Stimulated activated CD4-positive, alpha-beta T cell treated with anti-CD3 and anti-CD28 coated beads, TNF-alpha, amount 100 ng/mL, for 4 hours (primary cell): ENCODE data around the gene PLEKHG3.
"Not testable (repeated sequence)": the region's sequence is repeated elsewhere in the genome, so short reads cannot be mapped to it uniquely, and the experiment has no call there.

ENCODE experiments used
- DNase-seq, 3 experiments: peaks; one replicate each; pipeline ENCODE4 v3.0.0-alpha.2; 2020; ENCODE audit warnings: low read depth in 3 of 3

The PLEKHG3 gene

GRCh38 chr14:64688031-64688430, 16.2 kb upstream of the PLEKHG3 start:
- no peak for DNase-seq

GRCh38 chr14:64688811-64689281, 15.4 kb upstream of the PLEKHG3 start:
- DNase-seq: no peak

GRCh38 chr14:64689289-64689688, 14.9 kb upstream of the PLEKHG3 start:
- DNase-seq: no peak

GRCh38 chr14:64690607-64691006, 13.6 kb upstream of the PLEKHG3 start:
- DNase-seq: not testable (repeated sequence)

- no peak for DNase-seq
Observed at GRCh38 chr14:64691376-64691775, 12.8 kb upstream of the PLEKHG3 start.

GRCh38 chr14:64692189-64692985, 11.8 kb upstream of the PLEKHG3 start:
- DNase-seq: no peak

GRCh38 chr14:64692986-64693809, 11.0 kb upstream of the PLEKHG3 start:
- no peak for DNase-seq

GRCh38 chr14:64693810-64694165, 10.4 kb upstream of the PLEKHG3 start:
- DNase-seq: no peak

- DNase-seq: no peak
Observed at GRCh38 chr14:64695071-64695470, 9.2 kb upstream of the PLEKHG3 start.

GRCh38 chr14:64696355-64696857, 7.8 kb upstream of the PLEKHG3 start:
- DNase-seq: no peak

- DNase-seq: no peak
Observed at GRCh38 chr14:64698903-64699302, 5.3 kb upstream of the PLEKHG3 start.

GRCh38 chr14:64700290-64700689, 3.9 kb upstream of the PLEKHG3 start:
- DNase-seq: no peak

- no peak for DNase-seq
Observed at GRCh38 chr14:64700894-64701293, 3.3 kb upstream of the PLEKHG3 start.

- DNase-seq: no peak
Observed at GRCh38 chr14:64701660-64702059, 2.6 kb upstream of the PLEKHG3 start.

GRCh38 chr14:64702493-64703394, 1.5 kb upstream of the PLEKHG3 start:
- DNase-seq: no peak

- DNase-seq: no peak
Observed at GRCh38 chr14:64703395-64704142, 655 bp upstream of the PLEKHG3 start.

- no peak for DNase-seq
Observed at GRCh38 chr14:64704743-64705380, 638 bp downstream of the PLEKHG3 start.

- DNase-seq: no peak
Observed at GRCh38 chr14:64705381-64706118, 1.3 kb downstream of the PLEKHG3 start.

- no peak for DNase-seq
Observed at GRCh38 chr14:64706119-64706592, 1.9 kb downstream of the PLEKHG3 start.
